WERI-Rb-1 (cell line): Measurements from ENCODE around the gene RTP2.

Experiments
- DNase-seq: peaks from one replicate; pipeline ENCODE4 v3.0.0-alpha.2; 2020
- H3K27ac ChIP-seq: fragments of 250-450 bp; sonication (Bioruptor Pico); 2 replicates; pipeline ENCODE4 v1.5.1; 2020; ENCODE audit warnings: mild to moderate bottlenecking, moderate library complexity
- H3K27me3 ChIP-seq: fragments of 250-450 bp; sonication (Bioruptor Pico); 2 replicates; pipeline ENCODE4 v1.5.1; 2021; ENCODE audit warnings: mild to moderate bottlenecking, low read depth, moderate library complexity; ENCODE audit not compliant: insufficient read depth, severe bottlenecking
- H3K36me3 ChIP-seq: fragments of 250-450 bp; sonication (Bioruptor Pico); 2 replicates; pipeline ENCODE4 v1.5.1; 2020; ENCODE audit warnings: mild to moderate bottlenecking, moderate library complexity
- H3K4me3 ChIP-seq: 2 replicates; pipeline ENCODE4 v1.5.1; 2011; ENCODE audit warnings: low read depth, mild to moderate bottlenecking, control low read depth, low read length
- H3K9me3 ChIP-seq: fragments of 250-450 bp; sonication (Bioruptor Pico); 2 replicates; pipeline ENCODE4 v1.5.1; 2021; ENCODE audit warnings: mild to moderate bottlenecking, moderate library complexity; ENCODE audit not compliant: severe bottlenecking
- CTCF ChIP-seq: IDR thresholded peaks from 2 replicates; pipeline ENCODE4 v1.5.1; 2011; ENCODE audit warnings: low read depth, mild to moderate bottlenecking, control low read depth, inconsistent platforms, low read length

Gene RTP2

GRCh38 chr3:187739561-187740332 is 37.4 kb upstream of the RTP2 start:
- Histone ChIP-seq H3K9me3 (no peaks in the 10 kb centered on the region), H3K27ac (no peak overlapping the region; the same call in 1 of the 2 replicates), H3K27me3 (peaks cover 48% of the 10 kb centered on the region), H3K36me3 (no peaks in the 10 kb centered on the region), H3K4me3 (peak overlapping the region; percentile 62)
- DNase-seq = peak; percentile 65
- peak; percentile 93 for TF ChIP-seq CTCF

- TF ChIP-seq CTCF = no peak
- Histone ChIP-seq H3K27me3 (peaks cover 48% of the 10 kb centered on the region), H3K36me3 (no peaks in the 10 kb centered on the region), H3K27ac (no peak overlapping the region), H3K4me3 (peak overlapping the region; percentile 62), H3K9me3 (no peaks in the 10 kb centered on the region)
- DNase-seq = no peak
Measured at GRCh38 chr3:187739094-187739560, 36.8 kb upstream of the RTP2 start.

GRCh38 chr3:187738331-187739093 is 36.2 kb upstream of the RTP2 start:
- Histone ChIP-seq H3K27ac (no peak overlapping the region), H3K4me3 (peak overlapping the region; percentile 62), H3K36me3 (no peaks in the 10 kb centered on the region), H3K27me3 (peaks cover 48% of the 10 kb centered on the region), H3K9me3 (no peaks in the 10 kb centered on the region)
- TF ChIP-seq CTCF = peak; percentile 86
- peak; percentile 82 for DNase-seq

- Histone ChIP-seq H3K36me3 (no peaks in the 10 kb centered on the region), H3K27ac (no peak overlapping the region), H3K4me3 (peak overlapping the region; percentile 62), H3K27me3 (peaks cover 48% of the 10 kb centered on the region), H3K9me3 (no peaks in the 10 kb centered on the region)
- no peak for TF ChIP-seq CTCF
- no peak for DNase-seq
Measured at GRCh38 chr3:187738071-187738330, 35.6 kb upstream of the RTP2 start.

- H3K4me3 ChIP-seq = peak overlapping the region; percentile 62
- peak; percentile 36 for DNase-seq
Measured at GRCh38 chr3:187737368-187738070, 35.2 kb upstream of the RTP2 start.

More at GRCh38 chr3:187737368-187738070, 35.2 kb upstream of the RTP2 start:
- Histone ChIP-seq H3K27me3 (peaks cover 44% of the 10 kb centered on the region), H3K36me3 (no peaks in the 10 kb centered on the region), H3K9me3 (no peaks in the 10 kb centered on the region), H3K27ac (no peak overlapping the region)
- TF ChIP-seq CTCF = no peak
